D341Med (cell line): Measurements from ENCODE around the gene TMEM72.

ENCODE experiments used
- DNase-seq: peaks from one replicate; pipeline ENCODE4 v3.0.0; 2012; ENCODE audit warnings: low spot score

Gene TMEM72

DNA sequence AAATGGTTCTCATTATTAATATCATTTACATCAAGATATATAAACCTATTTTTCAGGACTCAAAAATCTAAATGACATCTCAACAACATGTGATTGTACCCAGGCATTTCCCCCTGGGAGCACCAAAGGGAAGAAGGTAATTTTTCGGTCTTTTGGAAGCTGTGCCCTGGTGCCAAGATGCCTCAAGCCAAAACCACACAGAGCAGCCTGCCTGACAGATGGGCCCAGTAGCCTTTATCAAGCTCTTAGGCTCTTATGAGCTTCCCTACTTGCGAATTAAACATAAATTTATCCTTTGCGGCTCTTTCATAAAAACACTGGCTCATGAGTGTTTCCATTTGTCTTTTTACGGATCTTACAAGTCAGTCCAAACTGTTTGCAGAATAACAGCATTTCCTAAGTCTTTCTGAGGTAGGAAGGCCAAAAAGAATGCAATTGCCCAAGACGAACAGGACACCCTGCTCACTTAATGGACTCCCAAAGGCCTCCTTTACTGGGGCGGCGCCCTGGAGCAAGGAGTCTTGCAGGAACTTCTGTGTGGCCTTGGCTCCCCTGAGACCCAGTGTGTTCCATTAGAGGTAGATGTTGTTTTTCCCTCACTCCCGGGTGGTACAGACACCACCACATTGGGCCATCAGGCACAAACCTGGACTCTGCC lies 44.4 kb downstream of the TMEM72 start:
- no peak for DNase-seq

- DNase-seq = no peak
Measured at GRCh38 chr10:44956226-44956625, 45.1 kb downstream of the TMEM72 start.

GRCh38 chr10:44956717-44957706 lies 45.9 kb downstream of the TMEM72 start:
- DNase-seq = no peak

- no peak for DNase-seq
Measured at GRCh38 chr10:44958196-44958897, 47.2 kb downstream of the TMEM72 start.

GRCh38 chr10:44958898-44959246 lies 47.7 kb downstream of the TMEM72 start:
- DNase-seq = no peak

- peak; percentile 100 for DNase-seq
Measured at GRCh38 chr10:44959247-44960087, 48.3 kb downstream of the TMEM72 start, which contains the start of gene RASSF4. TSS of gene RASSF4 (plus strand) at chr10:44959802. CDS start at chr10:44970203, 10,401 bp downstream.

- DNase-seq = no peak
Measured at GRCh38 chr10:44960088-44960460, 48.9 kb downstream of the TMEM72 start.

DNA sequence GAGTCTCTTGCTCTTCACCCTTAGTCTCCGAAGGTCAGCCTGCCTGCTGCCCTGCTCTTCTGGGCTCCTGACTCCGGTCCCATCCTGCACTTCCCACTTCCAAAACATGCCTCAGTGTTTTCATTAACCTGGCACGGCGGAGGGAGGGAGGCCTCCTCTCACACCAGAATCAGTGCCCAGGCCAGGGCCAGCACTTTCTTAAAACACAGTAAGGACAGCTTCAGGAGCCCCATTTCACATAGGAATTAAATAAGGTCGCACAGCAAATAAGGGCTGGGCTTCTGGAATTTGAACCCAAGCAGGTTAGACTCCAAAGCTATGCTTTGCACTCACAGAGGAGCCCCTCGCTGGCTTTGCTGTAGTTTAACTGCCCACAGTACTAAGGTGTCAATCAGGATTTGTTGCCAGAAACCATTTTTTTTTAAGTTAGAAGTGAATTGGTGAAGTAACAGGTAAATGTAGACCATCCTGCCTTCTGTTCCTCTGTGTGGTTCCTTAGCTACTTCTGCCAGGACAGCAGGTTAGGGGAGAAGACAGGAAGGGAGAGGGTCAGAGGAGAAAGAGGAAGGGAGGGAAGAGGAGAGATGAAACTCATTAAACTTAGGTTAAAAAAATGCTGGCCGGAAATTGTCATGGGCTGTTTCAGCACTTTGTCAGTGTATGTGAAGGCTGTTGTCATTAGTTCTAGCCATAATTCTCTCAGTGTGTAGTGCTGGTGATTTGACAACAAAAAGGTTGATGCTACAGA lies 49.5 kb downstream of the TMEM72 start:
- DNase-seq = no peak

- DNase-seq = no peak
Measured at GRCh38 chr10:44961230-44961571, 50.1 kb downstream of the TMEM72 start.

GRCh38 chr10:44961931-44962750 lies 51.0 kb downstream of the TMEM72 start:
- DNase-seq = no peak

DNA sequence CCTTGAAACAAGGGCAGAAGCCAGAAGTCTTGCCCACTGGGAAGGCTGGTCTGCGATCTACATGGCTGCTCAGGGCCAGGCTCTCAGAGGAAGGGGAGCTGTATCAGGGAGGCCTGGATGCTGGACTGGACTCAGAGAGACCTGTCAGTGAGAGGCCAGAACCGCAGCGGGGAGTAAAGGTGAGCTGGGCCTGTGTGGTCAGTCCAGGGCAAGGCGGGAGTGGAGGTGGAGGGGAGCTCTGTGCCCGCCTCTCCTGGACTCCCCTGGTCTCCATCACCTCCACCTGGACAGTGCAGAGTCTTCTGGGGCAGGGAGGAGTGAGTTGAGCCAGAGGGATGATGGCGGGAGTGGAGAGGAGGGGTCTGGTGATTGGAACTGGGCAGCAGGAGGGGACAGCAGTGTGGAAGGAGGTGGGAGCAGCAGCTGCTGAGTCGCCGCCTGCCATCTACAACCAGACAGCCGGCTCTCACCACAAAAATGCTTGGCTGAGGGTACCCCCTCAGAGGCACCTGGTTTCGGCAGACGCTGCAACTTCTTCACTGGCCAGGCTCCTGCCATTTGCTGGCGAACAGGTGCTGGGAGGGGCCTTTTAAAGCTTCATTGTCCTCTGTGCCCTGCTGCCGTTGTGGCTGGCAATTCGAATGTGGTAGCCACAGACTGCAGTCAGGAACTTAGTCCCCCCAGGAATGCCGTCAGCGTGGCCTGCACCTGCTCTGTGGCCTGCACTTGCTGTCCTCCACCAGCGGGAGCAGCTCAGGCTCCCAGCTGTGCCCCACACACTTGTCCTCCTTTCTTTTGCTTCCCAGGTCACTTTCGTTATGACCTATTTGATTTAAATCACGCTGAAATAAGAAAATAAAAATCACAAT lies 52.0 kb downstream of the TMEM72 start:
- no peak for DNase-seq

GRCh38 chr10:44963772-44964633 lies 52.9 kb downstream of the TMEM72 start:
- DNase-seq = no peak

- DNase-seq = no peak
Measured at GRCh38 chr10:44965104-44965503, 54.0 kb downstream of the TMEM72 start.

DNA sequence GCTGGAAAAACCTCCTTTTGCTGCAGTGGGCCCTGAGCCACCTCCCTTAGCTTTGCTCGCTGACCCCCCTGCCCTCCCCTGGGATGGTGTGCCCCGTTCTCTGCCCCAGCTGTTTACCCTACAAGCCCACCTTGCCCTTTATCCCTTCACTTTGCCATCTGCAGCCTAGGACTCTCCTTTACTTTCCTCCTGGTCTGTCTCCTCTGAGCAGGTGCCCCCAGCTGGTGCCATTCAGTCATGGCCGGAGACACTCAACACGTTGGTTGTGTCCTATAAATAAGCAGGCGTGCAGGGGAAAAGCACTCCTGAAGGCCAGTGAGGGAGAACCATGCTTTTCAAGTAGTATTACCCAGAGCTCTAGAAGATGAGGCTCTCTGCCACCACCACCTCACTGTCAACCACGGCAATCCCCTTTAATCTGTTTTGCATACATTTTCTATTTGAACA lies 54.5 kb downstream of the TMEM72 start:
- no peak for DNase-seq

DNA sequence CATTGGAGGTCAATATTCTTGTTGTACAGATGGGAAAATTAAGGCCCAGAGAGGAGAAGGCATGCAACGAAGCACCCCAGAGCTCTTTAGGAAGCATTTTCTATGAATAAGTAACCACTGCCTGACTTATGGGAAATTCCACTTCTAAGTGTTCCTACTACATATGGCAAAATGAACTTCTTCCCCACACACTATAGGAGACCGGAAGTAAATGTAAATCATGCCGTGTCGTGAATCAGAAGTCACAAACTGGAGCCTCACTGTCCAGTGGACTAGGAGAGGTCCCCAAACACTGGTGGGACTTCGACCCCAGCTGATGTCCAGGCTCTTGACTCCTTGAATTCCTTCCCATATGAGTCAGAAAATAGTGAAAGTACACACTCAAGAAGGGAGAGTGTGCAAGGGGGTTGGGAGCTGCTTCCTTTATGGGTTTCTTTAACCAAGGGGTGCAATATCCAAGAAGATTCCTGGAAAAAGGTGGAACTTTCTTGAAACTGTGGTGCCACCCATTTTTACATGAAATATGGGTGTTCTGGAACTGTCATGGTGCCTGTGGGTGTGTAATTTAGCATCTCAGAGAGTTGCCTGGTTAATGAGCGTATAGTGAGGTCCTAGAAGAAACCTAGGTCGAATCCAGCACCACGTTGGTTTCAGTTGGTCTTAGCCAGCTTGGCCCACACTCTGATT lies 55.1 kb downstream of the TMEM72 start:
- DNase-seq = no peak

DNA sequence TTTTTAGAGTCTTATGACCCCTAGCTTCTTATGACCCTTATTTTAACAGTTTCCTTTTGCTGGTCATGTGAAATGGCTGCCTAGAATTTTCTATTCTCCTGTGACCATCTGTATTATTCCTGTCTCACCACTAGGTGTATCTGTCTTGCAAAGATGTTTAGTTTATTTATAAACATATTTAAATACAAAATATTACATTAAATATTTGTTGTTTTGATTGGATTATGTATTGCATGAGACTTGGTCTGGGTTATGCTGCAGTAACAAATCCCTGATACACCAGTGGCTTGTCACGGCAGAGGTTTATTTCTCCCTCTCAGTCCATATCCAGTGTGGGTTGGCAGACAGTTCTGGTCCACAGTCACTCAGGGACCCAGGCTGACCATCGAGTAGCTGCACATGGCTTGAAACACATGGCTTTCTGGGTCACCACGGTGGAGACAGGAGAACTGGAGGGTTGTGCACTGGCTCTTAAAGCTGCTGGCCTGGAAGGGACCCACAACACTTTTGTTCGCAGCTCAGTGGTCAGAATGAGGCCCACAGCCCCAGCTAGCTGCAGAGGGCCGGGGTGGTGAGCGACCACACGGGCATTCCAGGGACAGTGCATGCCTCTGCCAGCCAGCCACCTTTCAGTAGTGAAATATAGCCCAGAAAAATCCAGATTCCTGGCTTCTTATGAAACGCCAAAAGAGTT lies 55.8 kb downstream of the TMEM72 start:
- no peak for DNase-seq

DNA sequence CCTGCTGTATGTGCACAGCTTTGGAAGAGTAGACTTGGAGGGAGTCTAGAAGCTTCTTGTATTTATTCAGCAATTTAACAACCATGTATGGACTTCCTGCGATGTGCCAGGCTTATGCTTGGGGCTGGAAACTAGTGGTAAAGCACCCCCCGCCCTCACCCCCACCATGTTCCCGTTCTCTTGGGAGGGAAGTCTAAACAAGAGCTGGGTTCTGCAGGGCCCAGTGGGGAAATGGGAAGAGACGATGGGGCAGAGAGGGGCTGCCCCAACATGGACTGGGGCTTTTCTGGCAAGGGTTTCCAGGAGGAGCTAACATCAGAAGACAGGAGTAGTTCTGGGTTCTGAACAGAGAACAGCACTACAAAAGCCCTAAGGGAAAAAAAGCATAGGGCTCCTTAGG lies 56.5 kb downstream of the TMEM72 start:
- DNase-seq = no peak
